Esophagus mucosa (tissue), 1 donor: ENCODE measurements around the gene ZNF420. TPM values are rescaled to one million over a fixed set of nuclear protein-coding genes. Genes with fewer than 3 reads are reported as not detected.

Experiments used
- ATAC-seq: fragments of 200-7000 bp; cut with Tn5 transposase; one replicate; pipeline ENCODE4 v1.9.1; 2020
- total RNA-seq: library from RNA; stranded (reverse); gene quantifications from one replicate; pipeline ENCODE4 v1.2.4, GENCODE V29; 2023
- donor health status: DM: yes; HTN: yes; CAD: no.

ZNF420 gene
- total RNA-seq, 1 donor from 2014 or later: 4.2 TPM

- ATAC-seq: no peak
These were observed 81.9 kb downstream of the ZNF420 start for GRCh38 chr19:37160153-37160552.

GRCh38 chr19:37165635-37166034, 87.4 kb downstream of the ZNF420 start:
- no peak for ATAC-seq

GRCh38 chr19:37172368-37173366, 94.4 kb downstream of the ZNF420 start, which contains the start of gene ZNF585A:
Gene ZNF585A (minus strand): TSS chr19:37172695. CDS start chr19:37169910, 2,785 bp downstream.
- peak; percentile 100 for ATAC-seq

Other genes with a start within 250 kb of the ZNF420 start
- gene ZNF790, start 240.0 kb upstream of the ZNF420 start, total RNA-seq: 4.9 TPM
- 3.0 TPM for gene ZNF345, start 227.6 kb upstream of the ZNF420 start, total RNA-seq
- 1.5 TPM for gene ZNF829, start 162.1 kb upstream of the ZNF420 start, total RNA-seq
- gene ZNF568, start 162.1 kb upstream of the ZNF420 start, total RNA-seq: 3.5 TPM
- gene ZNF585A, start 94.3 kb downstream of the ZNF420 start, total RNA-seq: 5.4 TPM
- gene ZNF585B, start 132.1 kb downstream of the ZNF420 start, total RNA-seq: 5.3 TPM
- 4.5 TPM for gene ZNF383, start 139.8 kb downstream of the ZNF420 start, total RNA-seq